H1 (cell line): Measurements from ENCODE around the gene CCDC191. TPM values are rescaled to one million over a fixed set of nuclear protein-coding genes. Genes with fewer than 3 reads are reported as not detected.

Experiments used
- CTCF ChIA-PET: fragments of 300-600 bp; sonication (Branson Sonifier 250); formaldehyde crosslinking; loops from one replicate; lab custom pipeline; 2021; ENCODE audit not compliant: partially characterized antibody; lab: Charles Lee
- POLR2A ChIA-PET: fragments of 300-600 bp; sonication (Branson Sonifier 250); formaldehyde crosslinking; loops from one replicate; lab custom pipeline; 2021; ENCODE audit warnings: inconsistent platforms; ENCODE audit not compliant: partially characterized antibody; lab: Charles Lee
- DNase-seq, 2 experiments: peaks; one replicate each; pipeline versions ENCODE4 v3.0.0 to v3.0.0-alpha.2; 2010 to 2022; ENCODE audit warnings: low spot score in 2 of 2, low read depth in 1 of 2, mixed read lengths in 1 of 2
- FAIRE-seq: peaks from 2 replicates; lab custom pipeline; 2011; peaks lifted over from hg19 to GRCh38; lab: Jason Lieb, UNC
- H2AFZ ChIP-seq: 2 replicates; pipeline ENCODE4 v1.8.1; 2012; ENCODE audit warnings: low read length, inconsistent platforms
- H2AK5ac ChIP-seq: 2 replicates; pipeline ENCODE4 v1.6.1; 2013; ENCODE audit warnings: low read depth, low read length
- H2BK120ac ChIP-seq: replicated peaks from 2 replicates; pipeline ENCODE3; 2013; ENCODE audit warnings: low read depth, low read length, inconsistent platforms
- H2BK12ac ChIP-seq: 2 replicates; pipeline ENCODE4 v1.6.1; 2013; ENCODE audit warnings: low read depth, low read length
- H2BK15ac ChIP-seq: 2 replicates; pipeline ENCODE4 v1.6.1; 2013; ENCODE audit warnings: low read length
- H2BK20ac ChIP-seq: 2 replicates; pipeline ENCODE4 v1.6.1; 2013; ENCODE audit warnings: low read length
- H2BK5ac ChIP-seq: 2 replicates; pipeline ENCODE4 v1.6.1; 2013; ENCODE audit warnings: low read depth, low read length
- H3K14ac ChIP-seq: 2 replicates; pipeline ENCODE4 v1.6.1; 2013; ENCODE audit warnings: inconsistent platforms; ENCODE audit not compliant: insufficient read length
- H3K18ac ChIP-seq: 2 replicates; pipeline ENCODE4 v1.6.1; 2013; ENCODE audit warnings: low read length; ENCODE audit errors: extremely low read depth
- H3K23ac ChIP-seq: 2 replicates; pipeline ENCODE4 v1.6.1; 2013; ENCODE audit warnings: inconsistent platforms; ENCODE audit not compliant: insufficient read length
- H3K23me2 ChIP-seq: 2 replicates; pipeline ENCODE4 v1.6.1; 2013; ENCODE audit warnings: low read depth, low read length
- H3K27ac ChIP-seq: 2 replicates; pipeline ENCODE4 v1.6.1; 2011; ENCODE audit warnings: low read depth, low read length, inconsistent platforms
- H3K27me3 ChIP-seq, 4 experiments: replicated peaks in 1 of 4; 1 replicate in 1 of 4; 2 replicates in 3 of 4; pipeline versions ENCODE4 v1.6.1 to v1.8.1; 2011 to 2013; ENCODE audit warnings: low read length in 3 of 4, mild to moderate bottlenecking in 3 of 4, inconsistent platforms in 2 of 4, mixed read lengths in 2 of 4, moderate library complexity in 1 of 4; ENCODE audit not compliant: control insufficient read depth in 3 of 4, insufficient read depth in 3 of 4; ENCODE audit errors: extremely low read depth in 1 of 4
- H3K36me3 ChIP-seq, 4 experiments: 2 replicates each; pipeline versions ENCODE4 v1.6.1 to v1.8.1; 2011 to 2013; ENCODE audit warnings: mild to moderate bottlenecking in 4 of 4, low read length in 3 of 4, moderate library complexity in 2 of 4, control low read depth in 1 of 4, inconsistent platforms in 1 of 4; ENCODE audit not compliant: insufficient read depth in 4 of 4, control insufficient read depth in 2 of 4
- H3K4ac ChIP-seq: replicated peaks from 2 replicates; pipeline ENCODE3; 2013; ENCODE audit warnings: low read length, low read depth, mixed read lengths, inconsistent platforms; ENCODE audit not compliant: insufficient read length
- H3K4me1 ChIP-seq, 4 experiments: replicated peaks in 1 of 4; 1 replicate in 1 of 4; 2 replicates in 3 of 4; pipeline versions ENCODE4 v1.6.1 to v1.8.1; 2011 to 2013; ENCODE audit warnings: low read length in 3 of 4, inconsistent platforms in 2 of 4, mixed read lengths in 1 of 4; ENCODE audit not compliant: insufficient read depth in 4 of 4, control insufficient read depth in 3 of 4
- H3K4me2 ChIP-seq, 2 experiments: 2 replicates each; pipeline versions ENCODE4 v1.6.1 to v1.8.1; 2011 to 2013; ENCODE audit warnings: low read depth in 2 of 2, low read length in 2 of 2, control low read depth in 1 of 2, inconsistent platforms in 1 of 2, mild to moderate bottlenecking in 1 of 2; ENCODE audit not compliant: insufficient read depth in 1 of 2
- H3K4me3 ChIP-seq, 4 experiments: fragments of 200-600, 300-600 bp in 1 of 4; sonication (generic), shearing (Covaris generic), sonication (Bioruptor Twin) in 1 of 4; 2 replicates each; pipeline versions ENCODE4 v1.5.1 to v1.8.1; 2011 to 2016; ENCODE audit warnings: low read length in 4 of 4, low read depth in 3 of 4, control low read depth in 2 of 4, inconsistent platforms in 2 of 4, mild to moderate bottlenecking in 2 of 4, mixed read lengths in 1 of 4, moderate library complexity in 1 of 4; ENCODE audit not compliant: insufficient read depth in 2 of 4; ENCODE audit errors: extremely low read depth in 1 of 4
- H3K56ac ChIP-seq: replicated peaks from 2 replicates; pipeline ENCODE3; 2013; ENCODE audit warnings: low read depth, mild to moderate bottlenecking, mixed read lengths, low read length, inconsistent platforms; ENCODE audit not compliant: insufficient read length
- H3K79me1 ChIP-seq: 2 replicates; pipeline ENCODE4 v1.6.1; 2013; ENCODE audit warnings: low read depth, low read length, control low read depth
- H3K79me2 ChIP-seq, 2 experiments: 2 replicates each; pipeline versions ENCODE4 v1.6.1 to v1.8.1; 2012 to 2013; ENCODE audit warnings: low read length in 2 of 2, mild to moderate bottlenecking in 2 of 2, inconsistent platforms in 1 of 2; ENCODE audit not compliant: insufficient read depth in 2 of 2, control insufficient read depth in 1 of 2
- H3K9ac ChIP-seq, 4 experiments: replicated peaks in 1 of 4; 1 replicate in 1 of 4; 2 replicates in 3 of 4; pipeline versions ENCODE4 v1.6.1 to v1.8.1; 2011 to 2013; ENCODE audit warnings: low read depth in 3 of 4, low read length in 3 of 4, control low read depth in 2 of 4, mild to moderate bottlenecking in 2 of 4, moderate library complexity in 2 of 4, inconsistent platforms in 1 of 4; ENCODE audit errors: extremely low read depth in 1 of 4
- H3K9me3 ChIP-seq, 2 experiments: 2 replicates each; pipeline versions ENCODE4 v1.6.1 to v1.8.1; 2012 to 2013; ENCODE audit warnings: mild to moderate bottlenecking in 2 of 2, moderate library complexity in 2 of 2, control low read depth in 1 of 2, inconsistent platforms in 1 of 2, low read depth in 1 of 2, low read length in 1 of 2, mixed read lengths in 1 of 2; ENCODE audit not compliant: insufficient read depth in 2 of 2
- H4K20me1 ChIP-seq, 2 experiments: replicated peaks in 1 of 2; 2 replicates each; pipeline versions ENCODE3 to v1.8.1; 2011 to 2013; ENCODE audit warnings: inconsistent platforms in 2 of 2, low read length in 2 of 2, mild to moderate bottlenecking in 1 of 2; ENCODE audit not compliant: insufficient read depth in 2 of 2, control insufficient read depth in 1 of 2
- H4K5ac ChIP-seq: 2 replicates; pipeline ENCODE4 v1.6.1; 2013; ENCODE audit warnings: low read length, low read depth, mixed read lengths, inconsistent platforms; ENCODE audit not compliant: insufficient read length
- H4K8ac ChIP-seq: 2 replicates; pipeline ENCODE4 v1.8.0; 2013; ENCODE audit warnings: mild to moderate bottlenecking, moderate library complexity, low read length, inconsistent platforms; ENCODE audit not compliant: insufficient read depth; ENCODE audit errors: extremely low read depth
- H4K91ac ChIP-seq: replicated peaks from 2 replicates; pipeline ENCODE3; 2013; ENCODE audit warnings: low read length, mixed read lengths, inconsistent platforms; ENCODE audit not compliant: insufficient read length
- CTCF ChIP-seq, 3 experiments: IDR thresholded peaks; 1 replicate in 2 of 3; 2 replicates in 1 of 3; pipeline versions ENCODE4 v1.5.1 to v1.6.1; 2011; ENCODE audit warnings: low read length in 3 of 3, mild to moderate bottlenecking in 3 of 3, inconsistent platforms in 2 of 3, low read depth in 1 of 3, moderate library complexity in 1 of 3; ENCODE audit not compliant: insufficient read depth in 1 of 3; ENCODE audit errors: control extremely low read depth in 1 of 3
- RAD21 ChIP-seq, 2 experiments: IDR thresholded peaks in 1 of 2; conservative IDR thresholded peaks in 1 of 2; 2 replicates each; pipeline ENCODE4 v1.6.1; 2011; ENCODE audit warnings: low read depth in 2 of 2, low read length in 2 of 2, improper control_type of control experiment in 1 of 2, inconsistent platforms in 1 of 2, mild to moderate bottlenecking in 1 of 2, moderate library complexity in 1 of 2
- SP1 ChIP-seq: IDR thresholded peaks from 2 replicates; pipeline ENCODE4 v1.6.1; 2011; ENCODE audit warnings: low read depth, low read length
- WGBS, 2 experiments: shearing (Covaris generic) in 1 of 2; methylation state at CpG; one replicate each; pipeline versions ENCODE4 v1.1.6 to v1.1.7; 2013 to 2015; ENCODE audit warnings: low lambda C conversion rate in 2 of 2, mixed read lengths in 2 of 2, inconsistent platforms in 1 of 2, low coverage in 1 of 2, missing lambda C conversion rate in 1 of 2; ENCODE audit not compliant: insufficient replicate concordance in 2 of 2, insufficient coverage in 1 of 2, insufficient read length in 1 of 2; ENCODE audit errors: extremely low coverage in 1 of 2, missing lambda C conversion rate in 1 of 2; 5-methylcytosine and 5-hydroxymethylcytosine counted together
- polyA plus RNA-seq, 7 experiments: library from polyadenylated mRNA; depleted of rRNA in 3 of 7; stranded (reverse) in 5 of 7; unstranded in 2 of 7; fragments of >200 nt in 5 of 7; fragments of 200-250 nt in 2 of 7; gene quantifications; 1 replicate in 5 of 7; 2 replicates in 1 of 7; 4 replicates in 1 of 7; pipeline versions ENCODE4 v1.2.1 to v1.2.3, GENCODE V29; 2011 to 2013; ENCODE audit warnings: missing spikeins in 2 of 7, mixed read lengths in 2 of 7
- total RNA-seq: library from RNA; stranded (reverse); fragmentation: NEBNext Ultra II Directional; extraction: Animal tissue kit (Norgen Biotek cat#: 25700); gene quantifications from 2 replicates; pipeline ENCODE4 v1.2.1, GENCODE V29; 2021

CCDC191 gene
- total and polyA plus RNA-seq, 2 of the 8 experiments (the other 6 are each of a cell fraction or from before 2014, with no cell fraction given) = 0.65 to 1.3 TPM

GRCh38 chr3:113966172-113966571 lies 90.2 kb downstream of the CCDC191 start:
- Histone ChIP-seq H3K4ac (no peak overlapping the region), H3K79me1 (no peaks in the 10 kb centered on the region), H3K9ac (no peak overlapping the region), H4K91ac (no peak overlapping the region), H2AK5ac (no peak overlapping the region; the same call in 1 of the 2 replicates), H3K14ac (no peak overlapping the region), H3K56ac (no peak overlapping the region), H3K23ac (no peak overlapping the region), H2AFZ (no peak overlapping the region), H2BK12ac (no peak overlapping the region), H3K18ac (no peak overlapping the region), H3K4me3 (no peak overlapping the region), H3K9me3 (no peaks in the 10 kb centered on the region), H3K27me3 (no peaks in the 10 kb centered on the region), H3K4me2 (no peak overlapping the region), H2BK5ac (no peak overlapping the region), H2BK120ac (no peak overlapping the region), H3K4me1 (no peaks in the 10 kb centered on the region), H2BK20ac (no peak overlapping the region), H3K79me2 (no peaks in the 10 kb centered on the region), H4K5ac (no peak overlapping the region), H2BK15ac (0 out of 2 replicates have a peak overlapping the region, but pooled peaks have one; percentile 88), H4K8ac (no peak overlapping the region), H3K23me2 (no peaks in the 10 kb centered on the region), H3K27ac (no peak overlapping the region), H3K36me3 (no peaks in the 10 kb centered on the region), H4K20me1 (no peaks in the 10 kb centered on the region)
- WGBS, 2 experiments = 76% methylated on average over 2 of the region's 2 CpGs; no CpG with 5 or more reads in 1 of the 2 experiments
- DNase-seq (no peak), FAIRE-seq (peak; percentile 71)
- ChIA-PET POLR2A (interaction anchor here (0.7 to 1.0 kb wide), 2 partner anchors 22 to 90 kb away, joined by 3 read pairs; no protein-coding TSS in a partner anchor), CTCF (interaction anchor here (0.9 to 1.5 kb wide), 5 partner anchors 9 to 41 kb away, joined by 3 to 5 read pairs (median 4); no protein-coding TSS in a partner anchor)
- TF ChIP-seq CTCF (IDR thresholded peaks at IDR 0.05; ENCODE audit: control extremely low read depth in 1 of 3, insufficient read depth in 1 of 3, low read depth in 1 of 3, low read length in 3 of 3) (peak; percentile 28 to 56 (median 36)), RAD21 (IDR thresholded peaks at IDR 0.05 in 1 of 2, conservative IDR thresholded peaks at IDR 0.05 in 1 of 2; ENCODE audit: low read depth in 2 of 2, low read length in 2 of 2) (peak; percentile 29 to 46; a peak in 2 of 4 replicates), SP1 (no peak)
